ENCODE measurements around the gene SCGB1A1.

GRCh38 chr11:62443390-62444235 is 24.8 kb downstream of the SCGB1A1 start:
- TF ChIP-seq, protein P1, sequence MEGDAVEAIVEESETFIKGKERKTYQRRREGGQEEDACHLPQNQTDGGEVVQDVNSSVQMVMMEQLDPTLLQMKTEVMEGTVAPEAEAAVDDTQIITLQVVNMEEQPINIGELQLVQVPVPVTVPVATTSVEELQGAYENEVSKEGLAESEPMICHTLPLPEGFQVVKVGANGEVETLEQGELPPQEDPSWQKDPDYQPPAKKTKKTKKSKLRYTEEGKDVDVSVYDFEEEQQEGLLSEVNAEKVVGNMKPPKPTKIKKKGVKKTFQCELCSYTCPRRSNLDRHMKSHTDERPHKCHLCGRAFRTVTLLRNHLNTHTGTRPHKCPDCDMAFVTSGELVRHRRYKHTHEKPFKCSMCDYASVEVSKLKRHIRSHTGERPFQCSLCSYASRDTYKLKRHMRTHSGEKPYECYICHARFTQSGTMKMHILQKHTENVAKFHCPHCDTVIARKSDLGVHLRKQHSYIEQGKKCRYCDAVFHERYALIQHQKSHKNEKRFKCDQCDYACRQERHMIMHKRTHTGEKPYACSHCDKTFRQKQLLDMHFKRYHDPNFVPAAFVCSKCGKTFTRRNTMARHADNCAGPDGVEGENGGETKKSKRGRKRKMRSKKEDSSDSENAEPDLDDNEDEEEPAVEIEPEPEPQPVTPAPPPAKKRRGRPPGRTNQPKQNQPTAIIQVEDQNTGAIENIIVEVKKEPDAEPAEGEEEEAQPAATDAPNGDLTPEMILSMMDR (IDR thresholded peaks at IDR 0.05) = no peak
- TF ChIP-seq POLR2A (IDR thresholded peaks at IDR 0.05) = no peak

All from tibial nerve (tissue), 3 donors.